ENCODE data around the gene ATXN1.

The ATXN1 gene

GRCh38 chr6:16440636-16441212, 320.5 kb downstream of the ATXN1 start:
- H3K9me3 ChIP-seq (ENCODE audit: control insufficient read depth in 1 of 2, low read length in 2 of 2): no peaks in the 10 kb centered on the region
- no peak overlapping the region for H3K4me3 ChIP-seq (ENCODE audit: low read depth in 1 of 2, low read length in 2 of 2)
- no peak overlapping the region for H3K27ac ChIP-seq (ENCODE audit: low read length)
- no peaks in the 10 kb centered on the region for H3K27me3 ChIP-seq (ENCODE audit: low read depth, low read length)
- peaks cover 0 to 6% of the 10 kb centered on the region in 2 donors for H3K4me1 ChIP-seq (ENCODE audit: control insufficient read depth in 1 of 2, insufficient read depth in 2 of 2, low read length in 2 of 2)
- H3K36me3 ChIP-seq (ENCODE audit: control insufficient read depth in 1 of 2, insufficient read depth in 2 of 2, low read length in 2 of 2): no peaks in the 10 kb centered on the region

GRCh38 chr6:16438718-16439591, 322.3 kb downstream of the ATXN1 start:
- no peak overlapping the region for H3K4me3 ChIP-seq (ENCODE audit: low read depth in 1 of 2, low read length in 2 of 2)
- no peaks in the 10 kb centered on the region for H3K27me3 ChIP-seq (ENCODE audit: low read depth, low read length)
- H3K9me3 ChIP-seq (ENCODE audit: control insufficient read depth in 1 of 2, low read length in 2 of 2): no peaks in the 10 kb centered on the region
- H3K27ac ChIP-seq (ENCODE audit: low read length): no peak overlapping the region
- H3K36me3 ChIP-seq (ENCODE audit: control insufficient read depth in 1 of 2, insufficient read depth in 2 of 2, low read length in 2 of 2): no peaks in the 10 kb centered on the region
- H3K4me1 ChIP-seq (ENCODE audit: control insufficient read depth in 1 of 2, insufficient read depth in 2 of 2, low read length in 2 of 2): peaks cover 0 to 6% of the 10 kb centered on the region in 2 donors

- peaks cover 0 to 6% of the 10 kb centered on the region in 2 donors for H3K4me1 ChIP-seq (ENCODE audit: control insufficient read depth in 1 of 2, insufficient read depth in 2 of 2, low read length in 2 of 2)
- no peak overlapping the region for H3K4me3 ChIP-seq (ENCODE audit: low read depth in 1 of 2, low read length in 2 of 2)
- no peaks in the 10 kb centered on the region for H3K27me3 ChIP-seq (ENCODE audit: low read depth, low read length)
- no peaks in the 10 kb centered on the region for H3K9me3 ChIP-seq (ENCODE audit: control insufficient read depth in 1 of 2, low read length in 2 of 2)
- H3K36me3 ChIP-seq (ENCODE audit: control insufficient read depth in 1 of 2, insufficient read depth in 2 of 2, low read length in 2 of 2): no peaks in the 10 kb centered on the region
- H3K27ac ChIP-seq (ENCODE audit: low read length): no peak overlapping the region
These were observed 323.3 kb downstream of the ATXN1 start for GRCh38 chr6:16437984-16438383.

- Histone ChIP-seq H3K27me3 (ENCODE audit: low read depth, low read length) (no peaks in the 10 kb centered on the region), H3K27ac (ENCODE audit: low read length) (no peak overlapping the region), H3K36me3 (ENCODE audit: control insufficient read depth in 1 of 2, insufficient read depth in 2 of 2, low read length in 2 of 2) (no peaks in the 10 kb centered on the region), H3K4me3 (ENCODE audit: low read depth in 1 of 2, low read length in 2 of 2) (no peak overlapping the region), H3K9me3 (ENCODE audit: control insufficient read depth in 1 of 2, low read length in 2 of 2) (no peaks in the 10 kb centered on the region), H3K4me1 (ENCODE audit: control insufficient read depth in 1 of 2, insufficient read depth in 2 of 2, low read length in 2 of 2) (peaks cover under 1 to 11% of the 10 kb centered on the region in 2 donors)
These were observed 324.2 kb downstream of the ATXN1 start for GRCh38 chr6:16437095-16437494.

- H3K36me3 ChIP-seq (ENCODE audit: control insufficient read depth in 1 of 2, insufficient read depth in 2 of 2, low read length in 2 of 2): no peaks in the 10 kb centered on the region
- peaks cover 6 to 15% of the 10 kb centered on the region in 2 donors for H3K4me1 ChIP-seq (ENCODE audit: control insufficient read depth in 1 of 2, insufficient read depth in 2 of 2, low read length in 2 of 2)
- no peak overlapping the region for H3K27ac ChIP-seq (ENCODE audit: low read length)
- H3K27me3 ChIP-seq (ENCODE audit: low read depth, low read length): no peaks in the 10 kb centered on the region
- no peak overlapping the region for H3K4me3 ChIP-seq (ENCODE audit: low read depth in 1 of 2, low read length in 2 of 2)
- no peaks in the 10 kb centered on the region for H3K9me3 ChIP-seq (ENCODE audit: control insufficient read depth in 1 of 2, low read length in 2 of 2)
These were observed 324.7 kb downstream of the ATXN1 start for GRCh38 chr6:16436550-16436949.

GRCh38 chr6:16434885-16435284, 326.4 kb downstream of the ATXN1 start:
- no peaks in the 10 kb centered on the region for H3K27me3 ChIP-seq (ENCODE audit: low read depth, low read length)
- H3K4me1 ChIP-seq (ENCODE audit: control insufficient read depth in 1 of 2, insufficient read depth in 2 of 2, low read length in 2 of 2): peaks cover 9 to 15% of the 10 kb centered on the region in 2 donors
- no peak overlapping the region for H3K27ac ChIP-seq (ENCODE audit: low read length)
- H3K36me3 ChIP-seq (ENCODE audit: control insufficient read depth in 1 of 2, insufficient read depth in 2 of 2, low read length in 2 of 2): no peaks in the 10 kb centered on the region
- no peaks in the 10 kb centered on the region for H3K9me3 ChIP-seq (ENCODE audit: control insufficient read depth in 1 of 2, low read length in 2 of 2)
- no peak overlapping the region for H3K4me3 ChIP-seq (ENCODE audit: low read depth in 1 of 2, low read length in 2 of 2)

- no peak overlapping the region for H3K4me3 ChIP-seq (ENCODE audit: low read depth in 1 of 2, low read length in 2 of 2)
- H3K4me1 ChIP-seq (ENCODE audit: control insufficient read depth in 1 of 2, insufficient read depth in 2 of 2, low read length in 2 of 2): peaks cover 9% of the 10 kb centered on the region in 2 donors
- no peak overlapping the region for H3K27ac ChIP-seq (ENCODE audit: low read length)
- H3K9me3 ChIP-seq (ENCODE audit: control insufficient read depth in 1 of 2, low read length in 2 of 2): no peaks in the 10 kb centered on the region
- H3K36me3 ChIP-seq (ENCODE audit: control insufficient read depth in 1 of 2, insufficient read depth in 2 of 2, low read length in 2 of 2): no peaks in the 10 kb centered on the region
- no peaks in the 10 kb centered on the region for H3K27me3 ChIP-seq (ENCODE audit: low read depth, low read length)
These were observed 327.8 kb downstream of the ATXN1 start for GRCh38 chr6:16433338-16433890.

GRCh38 chr6:16432075-16433032, 328.9 kb downstream of the ATXN1 start:
- H3K27ac ChIP-seq (ENCODE audit: low read length): no peak overlapping the region
- H3K4me1 ChIP-seq (ENCODE audit: control insufficient read depth in 1 of 2, insufficient read depth in 2 of 2, low read length in 2 of 2): peaks cover 9% of the 10 kb centered on the region in 2 donors
- H3K36me3 ChIP-seq (ENCODE audit: control insufficient read depth in 1 of 2, insufficient read depth in 2 of 2, low read length in 2 of 2): no peaks in the 10 kb centered on the region

GRCh38 chr6:16431106-16431505, 330.2 kb downstream of the ATXN1 start:
- no peaks in the 10 kb centered on the region for H3K27me3 ChIP-seq (ENCODE audit: low read depth, low read length)
- no peak overlapping the region for H3K27ac ChIP-seq (ENCODE audit: low read length)
- peaks cover 9% of the 10 kb centered on the region in 2 donors for H3K4me1 ChIP-seq (ENCODE audit: control insufficient read depth in 1 of 2, insufficient read depth in 2 of 2, low read length in 2 of 2)

More at GRCh38 chr6:16432075-16433032, 328.9 kb downstream of the ATXN1 start:
- no peaks in the 10 kb centered on the region for H3K27me3 ChIP-seq (ENCODE audit: low read depth, low read length)
- H3K4me3 ChIP-seq (ENCODE audit: low read depth in 1 of 2, low read length in 2 of 2): no peak overlapping the region
- H3K9me3 ChIP-seq (ENCODE audit: control insufficient read depth in 1 of 2, low read length in 2 of 2): no peaks in the 10 kb centered on the region

GRCh38 chr6:16430391-16431089, 330.7 kb downstream of the ATXN1 start:
- no peaks in the 10 kb centered on the region for H3K9me3 ChIP-seq (ENCODE audit: control insufficient read depth in 1 of 2, low read length in 2 of 2)
- no peaks in the 10 kb centered on the region for H3K27me3 ChIP-seq (ENCODE audit: low read depth, low read length)
- no peak overlapping the region for H3K27ac ChIP-seq (ENCODE audit: low read length)
- no peak overlapping the region for H3K4me3 ChIP-seq (ENCODE audit: low read depth in 1 of 2, low read length in 2 of 2)
- H3K36me3 ChIP-seq (ENCODE audit: control insufficient read depth in 1 of 2, insufficient read depth in 2 of 2, low read length in 2 of 2): no peaks in the 10 kb centered on the region
- peaks cover 9% of the 10 kb centered on the region in 2 donors for H3K4me1 ChIP-seq (ENCODE audit: control insufficient read depth in 1 of 2, insufficient read depth in 2 of 2, low read length in 2 of 2)

More at GRCh38 chr6:16431106-16431505, 330.2 kb downstream of the ATXN1 start:
- H3K36me3 ChIP-seq (ENCODE audit: control insufficient read depth in 1 of 2, insufficient read depth in 2 of 2, low read length in 2 of 2): no peaks in the 10 kb centered on the region
- H3K9me3 ChIP-seq (ENCODE audit: control insufficient read depth in 1 of 2, low read length in 2 of 2): no peaks in the 10 kb centered on the region
- no peak overlapping the region for H3K4me3 ChIP-seq (ENCODE audit: low read depth in 1 of 2, low read length in 2 of 2)

All from muscle layer of duodenum (tissue), 2 donors.